B cell (primary cell): ENCODE results near the gene SARM1.

Source experiments
- CTCF ChIP-seq: fragments of 200-600 bp; IDR thresholded peaks from one replicate; pipeline ENCODE4 v1.8.0; 2022; ENCODE audit warnings: antibody characterized with exemption, mild to moderate bottlenecking
- EZH2 ChIP-seq: IDR thresholded peaks from 2 replicates; pipeline ENCODE4 v1.6.1; 2012; ENCODE audit warnings: borderline replicate concordance, low read depth, mild to moderate bottlenecking, moderate library complexity, low read length; ENCODE audit not compliant: insufficient read depth, poor library complexity, severe bottlenecking

GRCh38 chr17:28407130-28407973 is 35.9 kb downstream of the SARM1 start:
- TF ChIP-seq CTCF (no peak), EZH2 (no peak)
